Right lobe of liver (tissue), 6 donors: ENCODE results near the gene SERINC2. TPM values are rescaled to one million over a fixed set of nuclear protein-coding genes. Genes with fewer than 3 reads are reported as not detected.

ENCODE experiments used
- ATAC-seq, 4 donors: fragments of 200-7000 bp; cut with Tn5 transposase; one replicate each; pipeline ENCODE4 v1.9.1; 2020; ENCODE audit warnings: mild to moderate bottlenecking in 4 of 4, moderate library complexity in 4 of 4
- DNase-seq, 3 donors: peaks; one replicate each; pipeline ENCODE4 v3.0.0-alpha.2; 2020
- H3K27ac ChIP-seq, 3 donors: fragments of 200-600 bp; one replicate each; pipeline ENCODE4 v1.8.0; 2022
- H3K27me3 ChIP-seq, 2 donors: fragments of 200-600 bp; one replicate each; pipeline ENCODE4 v1.8.0; 2022
- H3K36me3 ChIP-seq, 4 donors: fragments of 200-600 bp; sonication (generic) in 1 of 4; one replicate each; pipeline versions ENCODE4 v1.5.1 to v1.8.0; 2017 to 2022; ENCODE audit warnings: control low read depth in 1 of 4
- H3K4me1 ChIP-seq, 4 donors: fragments of 200-600 bp; sonication (generic) in 1 of 4; one replicate each; pipeline versions ENCODE4 v1.5.1 to v1.8.0; 2017 to 2022; ENCODE audit warnings: control low read depth in 1 of 4
- H3K4me3 ChIP-seq, 3 donors: fragments of 200-600 bp; one replicate each; pipeline ENCODE4 v1.8.0; 2022
- H3K9me3 ChIP-seq, 4 donors: fragments of 200-600 bp; sonication (generic) in 1 of 4; one replicate each; pipeline versions ENCODE4 v1.5.1 to v1.8.0; 2017 to 2022; ENCODE audit warnings: control low read depth in 1 of 4
- POLR2A ChIP-seq: fragments of 450-650 bp; IDR thresholded peaks from one replicate; pipeline ENCODE4 v1.6.1; 2017; ENCODE audit warnings: antibody characterized with exemption, mild to moderate bottlenecking
- WGBS: methylation state at CpG from one replicate; pipeline ENCODE4 v1.1.6; 2018; ENCODE audit warnings: low coverage, low lambda C conversion rate; ENCODE audit not compliant: insufficient coverage; ENCODE audit errors: missing lambda C conversion rate; 5-methylcytosine and 5-hydroxymethylcytosine counted together
- intact Hi-C, 2 donors: fragments of 100-400 bp; cut with DNase I; formaldehyde crosslinking; loops; one replicate each; pipeline versions ENCODE4 v1.11.2 to v1.14.1; 2022
- total RNA-seq, 6 experiments: library from RNA; depleted of rRNA in 2 of 6; stranded (reverse); fragments of >200 nt in 2 of 6; fragmentation: NEBNext Ultra II Directional in 3 of 6; extraction: Animal tissue kit (Norgen Biotek cat#: 25700) in 3 of 6; gene quantifications; one replicate each; pipeline versions ENCODE4 v1.1.0 to v1.2.4, GENCODE V29; 2016 to 2023
- TF ChIP-seq, protein P1 (sequence below), 4 donors: fragments of 200-600 bp in 3 of 4; fragments of 450-650 bp in 1 of 4; IDR thresholded peaks; one replicate each; pipeline versions ENCODE4 v1.5.1 to v1.8.0; 2016 to 2022; ENCODE audit warnings: antibody characterized with exemption in 4 of 4, mild to moderate bottlenecking in 2 of 4
- donor health status: DM: no; HTN: yes; CAD: no.
- donor health status: DM: no; HTN: no; CAD: no.
- donor health status: DM: no; HTN: no; CAD: no.
- donor health status: DM: no; HTN: yes; CAD: no.
- donor health status: DM: no; HTN: yes; CAD: no.

The SERINC2 gene
- total RNA-seq, 6 experiments from 2014 or later: 59.7 to 117 (median 86.9) TPM

- DNase-seq (no peak), ATAC-seq (no peak)
- TF ChIP-seq, protein P1, sequence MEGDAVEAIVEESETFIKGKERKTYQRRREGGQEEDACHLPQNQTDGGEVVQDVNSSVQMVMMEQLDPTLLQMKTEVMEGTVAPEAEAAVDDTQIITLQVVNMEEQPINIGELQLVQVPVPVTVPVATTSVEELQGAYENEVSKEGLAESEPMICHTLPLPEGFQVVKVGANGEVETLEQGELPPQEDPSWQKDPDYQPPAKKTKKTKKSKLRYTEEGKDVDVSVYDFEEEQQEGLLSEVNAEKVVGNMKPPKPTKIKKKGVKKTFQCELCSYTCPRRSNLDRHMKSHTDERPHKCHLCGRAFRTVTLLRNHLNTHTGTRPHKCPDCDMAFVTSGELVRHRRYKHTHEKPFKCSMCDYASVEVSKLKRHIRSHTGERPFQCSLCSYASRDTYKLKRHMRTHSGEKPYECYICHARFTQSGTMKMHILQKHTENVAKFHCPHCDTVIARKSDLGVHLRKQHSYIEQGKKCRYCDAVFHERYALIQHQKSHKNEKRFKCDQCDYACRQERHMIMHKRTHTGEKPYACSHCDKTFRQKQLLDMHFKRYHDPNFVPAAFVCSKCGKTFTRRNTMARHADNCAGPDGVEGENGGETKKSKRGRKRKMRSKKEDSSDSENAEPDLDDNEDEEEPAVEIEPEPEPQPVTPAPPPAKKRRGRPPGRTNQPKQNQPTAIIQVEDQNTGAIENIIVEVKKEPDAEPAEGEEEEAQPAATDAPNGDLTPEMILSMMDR (IDR thresholded peaks at IDR 0.05): no peak
- TF ChIP-seq POLR2A: no peak
- Histone ChIP-seq H3K9me3 (no peaks in the 10 kb centered on the region), H3K4me3 (no peak overlapping the region), H3K27ac (no peak overlapping the region), H3K4me1 (peaks cover 0 to 22% (median 10%) of the 10 kb centered on the region in 4 donors), H3K36me3 (no peaks in the 10 kb centered on the region), H3K27me3 (no peaks in the 10 kb centered on the region)
- intact Hi-C loops: no loop called here
- 80% methylated on average over 7 of the region's 8 CpGs for WGBS
These were observed 36.5 kb upstream of the SERINC2 start for GRCh38 chr1:31376375-31377134.

DNA sequence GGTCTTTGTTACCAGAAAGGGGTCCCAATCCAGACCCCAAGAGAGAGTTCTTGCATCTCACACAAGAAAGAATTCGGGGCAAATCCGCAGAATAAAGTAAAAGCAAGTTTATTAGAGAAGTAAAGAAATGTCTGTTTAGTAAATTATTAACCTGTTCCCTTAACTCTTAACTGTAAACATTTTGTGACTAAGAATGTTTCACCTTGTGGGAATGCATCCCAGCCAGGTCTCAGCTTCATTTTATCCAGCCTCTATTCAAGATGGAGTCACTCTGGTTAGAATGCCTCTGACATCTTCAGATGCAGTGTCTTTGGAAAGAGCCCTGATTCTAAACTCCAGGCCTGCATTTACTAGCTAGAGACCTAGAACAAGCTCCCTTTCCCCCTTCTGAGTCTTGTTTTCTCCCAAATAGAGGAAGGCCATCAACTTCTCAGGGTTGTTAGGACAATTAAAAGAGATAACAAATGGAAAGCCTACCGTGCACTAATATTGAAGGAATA, 35.6 kb upstream of the SERINC2 start:
- Histone ChIP-seq H3K36me3 (no peaks in the 10 kb centered on the region), H3K27me3 (no peaks in the 10 kb centered on the region), H3K27ac (no peak overlapping the region), H3K4me1 (peaks cover 0 to 14% (median 5%) of the 10 kb centered on the region in 4 donors), H3K9me3 (no peaks in the 10 kb centered on the region), H3K4me3 (no peak overlapping the region)
- intact Hi-C loops: no loop called here
- 94% methylated on average over 3 of the region's 3 CpGs for WGBS
- ATAC-seq (no peak), DNase-seq (no peak)
- TF ChIP-seq POLR2A: no peak
- TF ChIP-seq, protein P1 (IDR thresholded peaks at IDR 0.05): no peak

GRCh38 chr1:31378001-31378400, 35.0 kb upstream of the SERINC2 start:
- Histone ChIP-seq H3K27me3 (no peaks in the 10 kb centered on the region), H3K4me1 (peaks cover 0 to 8% (median 3%) of the 10 kb centered on the region in 4 donors), H3K27ac (no peak overlapping the region), H3K36me3 (no peaks in the 10 kb centered on the region), H3K4me3 (no peak overlapping the region), H3K9me3 (no peaks in the 10 kb centered on the region)
- no peak for TF ChIP-seq POLR2A
- TF ChIP-seq, protein P1 (IDR thresholded peaks at IDR 0.05): no peak
- no peak for DNase-seq
- intact Hi-C loops: no loop called here
- no peak for ATAC-seq

- ATAC-seq (no peak), DNase-seq (no peak)
- no peak overlapping the region for H3K27ac ChIP-seq
- H3K4me1 ChIP-seq: no peaks in the 10 kb centered on the region
- 76% methylated on average over 3 of the region's 3 CpGs for WGBS
- H3K9me3 ChIP-seq: no peaks in the 10 kb centered on the region
- no peak overlapping the region for H3K4me3 ChIP-seq
- no peaks in the 10 kb centered on the region for H3K36me3 ChIP-seq
- H3K27me3 ChIP-seq: no peaks in the 10 kb centered on the region
- intact Hi-C loops: no loop called here
- TF ChIP-seq, protein P1 (IDR thresholded peaks at IDR 0.05): no peak
- no peak for TF ChIP-seq POLR2A
These were observed 32.8 kb upstream of the SERINC2 start for GRCh38 chr1:31380181-31380580.
